ENCODE measurements around the gene PNMA6E. TPM values are rescaled to one million over a fixed set of nuclear protein-coding genes. Genes with fewer than 3 reads are reported as not detected.

PNMA6E gene
- total RNA-seq, 2 experiments from 2014 or later: not detected

- ChIA-PET CTCF (interaction anchor here (0.6 kb wide), 1 partner anchor 230 kb away, joined by 4 read pairs; no protein-coding TSS in a partner anchor), POLR2A (no interaction called here)
Observed at GRCh38 chrX:153438532-153438931, 37.4 kb upstream of the PNMA6E start.

- ChIA-PET CTCF (no interaction called here), POLR2A (no interaction called here)
Observed at GRCh38 chrX:153435845-153436244, 34.7 kb upstream of the PNMA6E start.

GRCh38 chrX:153434801-153435200, 33.7 kb upstream of the PNMA6E start:
- CTCF ChIA-PET: no interaction called here
- POLR2A ChIA-PET: no interaction called here

GRCh38 chrX:153433781-153434285, 32.7 kb upstream of the PNMA6E start:
- ChIA-PET POLR2A (interaction anchor here (0.6 kb wide), 1 partner anchor 60 kb away, joined by 6 read pairs; no protein-coding TSS in a partner anchor), CTCF (no interaction called here)

- POLR2A ChIA-PET: no interaction called here
- CTCF ChIA-PET: no interaction called here
Observed at GRCh38 chrX:153433161-153433680, 32.1 kb upstream of the PNMA6E start.

- CTCF ChIA-PET: no interaction called here
- POLR2A ChIA-PET: no interaction called here
Observed at GRCh38 chrX:153430796-153431195, 29.6 kb upstream of the PNMA6E start.

GRCh38 chrX:153426204-153426603, 25.1 kb upstream of the PNMA6E start:
- CTCF ChIA-PET: no interaction called here
- POLR2A ChIA-PET: no interaction called here

GRCh38 chrX:153423652-153424051, 22.5 kb upstream of the PNMA6E start:
- ChIA-PET POLR2A (no interaction called here), CTCF (no interaction called here)

- POLR2A ChIA-PET: no interaction called here
- CTCF ChIA-PET: no interaction called here
Observed at GRCh38 chrX:153421856-153422255, 20.7 kb upstream of the PNMA6E start.

- ChIA-PET POLR2A (no interaction called here), CTCF (no interaction called here)
Observed at GRCh38 chrX:153420851-153421599, 19.9 kb upstream of the PNMA6E start.

- CTCF ChIA-PET: no interaction called here
- POLR2A ChIA-PET: no interaction called here
Observed at GRCh38 chrX:153417637-153418036, 16.5 kb upstream of the PNMA6E start.

- ChIA-PET POLR2A (no interaction called here), CTCF (no interaction called here)
Observed at GRCh38 chrX:153416781-153417450, 15.8 kb upstream of the PNMA6E start.

- CTCF ChIA-PET: no interaction called here
- POLR2A ChIA-PET: no interaction called here
Observed at GRCh38 chrX:153414856-153415510, 13.8 kb upstream of the PNMA6E start.

- POLR2A ChIA-PET: no interaction called here
- CTCF ChIA-PET: no interaction called here
Observed at GRCh38 chrX:153413731-153414130, 12.6 kb upstream of the PNMA6E start.

- ChIA-PET POLR2A (no interaction called here), CTCF (no interaction called here)
Observed at GRCh38 chrX:153412746-153413720, 11.9 kb upstream of the PNMA6E start.

- CTCF ChIA-PET: interaction anchor here (0.8 kb wide), 1 partner anchor 13 kb away, joined by 3 read pairs; no protein-coding TSS in a partner anchor
- POLR2A ChIA-PET: no interaction called here
Observed at GRCh38 chrX:153411988-153412574, 10.9 kb upstream of the PNMA6E start.

- ChIA-PET POLR2A (no interaction called here), CTCF (interaction anchor here (0.8 kb wide), 1 partner anchor 12 kb away, joined by 3 read pairs; no protein-coding TSS in a partner anchor)
Observed at GRCh38 chrX:153411255-153411987, 10.3 kb upstream of the PNMA6E start, which contains the start of gene ZFP92. Gene ZFP92 (plus strand): TSS chrX:153411472. CDS start chrX:153418323, 6,851 bp downstream.

GRCh38 chrX:153410888-153411254, 9.7 kb upstream of the PNMA6E start:
- ChIA-PET CTCF (no interaction called here), POLR2A (no interaction called here)

All from activated CD8-positive, alpha-beta memory T cell treated with anti-CD3 and anti-CD28 coated beads for 36 hours (primary cell).